ELR (cell line): Measurements from ENCODE around the gene TMEM208.

Experiments
- DNase-seq: peaks from one replicate; pipeline ENCODE4 v3.0.0-alpha.2; 2015; ENCODE audit warnings: low read depth

Gene TMEM208

DNA sequence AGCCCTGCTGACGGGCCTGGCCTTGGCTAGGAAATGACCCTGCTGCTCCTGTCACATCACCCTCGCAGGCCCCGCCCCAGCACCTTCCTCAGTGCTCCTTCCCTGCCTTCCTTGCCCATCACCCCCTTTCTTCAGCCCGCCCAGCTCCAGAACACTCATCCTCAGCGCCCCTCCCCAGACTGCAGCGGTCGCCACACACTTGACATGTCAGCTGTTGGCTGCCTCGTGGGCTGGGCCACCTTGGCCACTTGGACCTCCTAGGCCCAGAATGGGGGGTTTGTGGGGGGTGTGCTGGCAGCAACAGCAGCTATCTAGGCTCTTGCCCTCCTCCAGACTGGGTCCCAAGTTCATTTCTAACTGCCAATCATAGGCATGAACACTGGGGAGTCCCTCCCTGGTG, 17.4 kb upstream of the TMEM208 start:
- no peak for DNase-seq

GRCh38 chr16:67210069-67210937, 16.6 kb upstream of the TMEM208 start:
- no peak for DNase-seq

- no peak for DNase-seq
Measured at GRCh38 chr16:67211674-67212073, 15.3 kb upstream of the TMEM208 start.

DNA sequence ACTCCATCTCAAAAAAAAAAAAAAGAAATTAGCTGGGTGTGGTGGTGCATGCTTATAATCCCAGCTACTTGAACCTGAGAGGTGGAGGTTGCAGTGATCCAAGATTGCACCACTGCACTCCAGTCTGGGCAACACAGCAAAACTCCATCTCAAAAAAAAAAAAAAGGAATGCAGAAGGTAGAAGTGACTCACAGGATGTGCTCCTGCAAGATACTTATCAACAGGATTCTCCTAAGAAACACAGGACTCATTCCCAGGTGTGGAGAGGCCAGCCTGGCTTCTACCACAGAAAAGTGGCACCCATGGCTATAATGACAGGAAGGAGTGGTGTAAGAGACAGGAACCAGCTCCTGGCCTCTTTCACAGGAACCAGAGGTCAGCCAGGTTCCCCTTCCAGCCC, 14.2 kb upstream of the TMEM208 start:
- DNase-seq = peak; percentile 58

DNA sequence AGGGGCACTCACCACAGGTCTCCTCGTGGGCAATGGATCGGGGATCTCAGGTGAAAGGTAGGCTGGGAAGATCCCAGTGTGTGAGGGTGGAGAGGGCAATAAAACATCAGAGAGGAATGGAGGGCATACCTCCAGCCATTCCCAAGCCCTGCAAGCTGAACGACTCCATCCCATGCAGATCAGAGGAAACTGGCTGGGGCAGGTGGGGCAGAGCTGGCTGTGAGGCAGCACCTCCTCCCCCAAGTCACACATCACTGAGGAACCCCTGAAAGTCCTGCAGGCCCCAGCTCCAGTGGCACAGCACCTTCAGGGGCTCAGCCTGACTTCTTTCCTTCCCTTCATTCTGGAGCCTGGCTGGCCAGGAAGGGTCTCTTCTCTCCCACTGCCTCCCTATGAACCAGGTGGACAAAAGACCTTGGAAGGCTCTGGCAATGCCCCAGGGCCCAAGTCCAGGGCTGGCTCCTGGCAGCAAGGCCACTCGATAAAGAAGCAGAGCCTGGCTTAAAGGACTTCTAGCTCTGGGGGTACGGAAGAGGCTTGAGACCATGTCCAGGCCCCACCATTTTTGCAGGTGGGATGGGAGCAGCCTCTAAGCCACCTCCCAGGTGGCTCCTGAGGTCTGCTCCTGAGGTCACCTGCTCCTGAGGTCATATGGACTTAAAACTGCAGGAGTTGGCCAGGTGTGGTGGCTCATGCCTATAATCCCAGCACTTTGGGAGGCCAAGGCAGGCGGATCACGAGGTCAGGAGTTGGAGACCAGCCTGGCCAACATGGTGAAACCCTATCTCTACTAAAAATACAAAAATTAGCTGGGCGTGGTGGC, 13.5 kb upstream of the TMEM208 start:
- DNase-seq = no peak

GRCh38 chr16:67215706-67216105, 11.2 kb upstream of the TMEM208 start:
- no peak for DNase-seq

DNA sequence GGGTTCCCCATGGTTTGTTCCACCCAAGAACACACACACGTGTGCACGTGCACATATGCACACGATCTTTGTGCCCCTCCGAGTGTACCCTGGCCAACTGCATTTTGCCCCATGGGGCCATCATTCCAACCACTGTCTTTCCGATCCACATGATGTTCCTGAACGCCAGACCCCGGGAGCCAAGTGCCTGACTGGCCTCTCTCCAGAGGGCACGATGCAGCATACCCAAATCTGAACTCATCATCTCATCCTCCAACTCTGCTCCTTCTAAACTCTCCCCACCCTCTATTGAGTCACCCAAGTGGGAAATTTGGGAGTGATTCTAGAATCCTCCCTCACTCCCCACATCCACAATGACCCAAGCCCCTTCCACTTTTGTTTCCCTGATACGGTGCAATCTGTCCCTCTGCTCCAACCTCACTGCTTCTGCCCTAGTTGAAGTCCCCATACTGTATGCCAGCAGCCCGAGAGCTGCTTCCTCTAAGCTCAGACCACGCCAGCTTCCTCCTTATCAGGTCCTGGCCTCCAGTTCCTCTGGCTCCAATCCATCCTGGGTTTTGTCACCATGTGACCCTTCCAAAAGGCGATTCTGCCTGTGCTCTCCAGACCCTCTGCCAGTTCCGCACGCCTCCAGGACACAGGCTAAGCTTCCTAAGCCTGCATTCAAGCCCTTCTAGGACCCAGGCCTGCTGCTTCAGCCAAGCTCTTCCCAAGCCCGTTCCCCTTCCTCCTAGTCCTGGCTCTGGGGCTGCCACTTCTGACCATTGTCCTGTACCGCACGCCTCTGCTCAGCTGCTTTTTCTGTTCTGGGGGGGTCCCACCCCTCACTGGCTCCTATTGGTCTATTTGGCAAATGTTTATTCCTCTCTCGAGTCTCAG, 10.1 kb upstream of the TMEM208 start:
- DNase-seq = no peak

DNA sequence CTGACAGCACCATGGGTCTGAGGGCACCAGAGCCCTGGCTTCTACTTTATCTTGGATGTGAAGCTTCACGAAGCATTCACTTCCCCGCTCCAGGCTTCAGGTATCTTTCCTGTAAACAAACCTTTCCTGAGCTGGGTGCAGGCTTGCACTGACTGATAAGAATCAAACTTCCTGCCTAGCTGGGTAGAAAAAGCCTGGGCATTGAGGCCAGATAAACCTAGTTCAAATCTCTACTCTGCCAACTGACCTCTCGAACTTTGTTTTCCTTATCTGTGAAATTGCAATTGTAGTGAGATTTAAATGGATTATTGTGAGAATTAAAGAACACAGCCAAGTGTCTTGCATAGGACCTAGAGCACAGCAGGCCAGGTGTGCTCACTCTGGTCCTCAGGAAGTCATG, 2.9 kb upstream of the TMEM208 start:
- DNase-seq = no peak

DNA sequence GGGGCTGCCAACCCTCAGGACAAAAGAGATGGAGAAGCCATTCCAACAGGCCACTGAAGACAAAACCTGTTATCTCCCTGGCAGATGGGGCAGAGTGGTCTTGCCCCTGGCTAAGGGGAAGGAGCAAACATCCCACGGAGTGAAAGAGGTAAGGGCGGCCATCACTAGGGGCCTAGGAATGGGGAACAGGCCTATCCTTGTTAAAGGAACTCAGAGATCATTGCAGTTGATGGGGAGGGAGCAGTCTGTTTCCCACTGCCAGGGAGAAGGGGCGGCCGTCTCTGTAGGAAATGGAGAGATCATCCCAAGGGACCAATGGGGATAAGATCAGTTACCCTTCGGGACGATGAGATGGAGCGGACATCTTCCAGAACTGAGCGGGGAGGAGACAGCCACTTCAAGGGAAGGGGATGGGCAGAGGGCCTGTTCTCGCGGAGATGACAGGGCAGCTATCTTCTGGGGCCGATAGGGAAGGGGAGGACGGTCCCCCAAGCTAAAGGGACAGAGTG, 581 bp upstream of the TMEM208 start:
- no peak for DNase-seq

- no peak for DNase-seq
Measured at GRCh38 chr16:67227567-67227921, 614 bp downstream of the TMEM208 start.

- DNase-seq = no peak
Measured at GRCh38 chr16:67228034-67228785, 1.3 kb downstream of the TMEM208 start.

DNA sequence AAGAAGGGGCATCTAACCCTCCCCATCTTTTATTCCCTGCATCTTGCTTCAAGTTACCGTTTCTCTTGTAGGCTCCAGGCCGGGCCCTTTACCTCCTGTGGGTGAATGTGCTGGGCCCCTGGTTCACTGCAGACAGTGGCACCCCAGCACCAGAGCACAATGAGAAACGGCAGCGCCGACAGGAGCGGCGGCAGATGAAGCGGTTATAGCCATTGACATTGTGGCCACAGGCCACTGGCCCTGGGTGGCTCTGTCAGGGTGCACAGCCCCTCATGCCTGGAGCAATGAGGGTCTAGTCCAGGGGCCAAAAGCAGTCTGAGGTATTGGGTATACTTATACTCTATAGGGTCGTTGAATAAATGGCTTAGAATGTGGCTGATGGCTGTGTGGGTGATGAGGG, 2.0 kb downstream of the TMEM208 start:
- no peak for DNase-seq

DNA sequence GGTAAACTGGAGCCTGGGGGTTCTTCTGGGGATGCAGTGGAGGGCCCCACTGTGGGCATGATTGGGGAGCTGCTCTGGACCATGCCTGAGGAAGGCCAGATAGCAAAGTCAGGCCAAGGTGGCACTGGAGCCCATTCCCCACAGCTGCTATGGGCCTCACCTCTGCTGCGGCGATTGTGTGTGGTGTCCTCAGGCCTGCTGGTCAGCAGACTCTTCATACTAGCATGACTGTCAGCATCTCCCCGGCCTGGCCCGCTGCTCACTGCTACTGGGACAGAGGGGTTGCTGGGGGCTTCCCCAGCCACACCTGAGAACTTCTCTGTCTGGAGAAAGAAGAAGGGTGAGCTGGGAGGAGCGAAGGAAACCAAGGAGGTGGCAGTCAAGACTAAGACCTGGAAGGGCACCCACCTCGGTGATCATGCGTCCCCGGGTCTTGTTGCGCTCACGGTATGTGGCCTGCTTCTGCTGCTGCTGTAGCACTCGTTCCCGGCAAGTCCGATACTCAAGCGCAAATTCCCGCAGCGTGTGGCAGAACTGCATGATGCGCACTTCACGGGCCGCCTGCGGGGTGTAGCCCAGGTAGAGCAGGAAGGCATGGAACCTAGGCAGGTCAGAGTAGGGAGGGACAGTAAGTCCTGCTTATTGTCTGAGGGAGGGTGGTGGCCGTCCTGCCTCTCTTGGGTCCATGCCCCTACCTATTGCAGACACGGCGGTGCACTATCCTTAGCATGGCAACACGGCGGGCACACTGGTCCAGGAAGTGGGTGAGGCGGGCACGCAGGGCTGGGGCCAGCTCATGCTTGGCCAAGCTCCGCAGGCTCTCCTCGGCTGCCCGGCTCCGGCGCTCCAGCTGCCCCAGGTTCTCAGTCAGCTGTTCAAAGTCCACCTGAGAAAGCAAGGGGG, 3.2 kb downstream of the TMEM208 start:
- DNase-seq = no peak

GRCh38 chr16:67230809-67231660, 4.1 kb downstream of the TMEM208 start:
- no peak for DNase-seq

DNA sequence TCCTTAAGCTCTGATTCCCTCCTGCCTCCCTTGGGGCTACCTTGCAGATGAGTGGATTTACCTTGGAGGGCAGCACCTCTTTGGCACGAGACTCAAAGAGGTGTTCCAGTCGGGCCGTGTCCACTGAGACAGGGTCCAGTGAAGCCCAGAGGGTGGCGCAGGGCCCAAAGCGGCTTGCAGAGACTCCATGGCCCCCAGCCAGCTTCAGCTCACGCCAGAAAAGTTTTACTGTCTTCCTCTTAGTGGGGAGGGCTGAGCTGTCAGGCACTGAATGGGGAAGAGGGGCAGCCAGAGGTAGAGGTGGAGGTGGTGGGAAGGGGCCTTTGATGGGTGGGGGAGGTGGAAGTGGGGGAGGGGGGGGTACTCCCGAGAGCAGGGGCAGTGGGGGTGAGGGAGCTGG, 6.7 kb downstream of the TMEM208 start:
- no peak for DNase-seq

- no peak for DNase-seq
Measured at GRCh38 chr16:67234180-67234597, 7.3 kb downstream of the TMEM208 start.

GRCh38 chr16:67235816-67236562, 9.1 kb downstream of the TMEM208 start:
- no peak for DNase-seq

DNA sequence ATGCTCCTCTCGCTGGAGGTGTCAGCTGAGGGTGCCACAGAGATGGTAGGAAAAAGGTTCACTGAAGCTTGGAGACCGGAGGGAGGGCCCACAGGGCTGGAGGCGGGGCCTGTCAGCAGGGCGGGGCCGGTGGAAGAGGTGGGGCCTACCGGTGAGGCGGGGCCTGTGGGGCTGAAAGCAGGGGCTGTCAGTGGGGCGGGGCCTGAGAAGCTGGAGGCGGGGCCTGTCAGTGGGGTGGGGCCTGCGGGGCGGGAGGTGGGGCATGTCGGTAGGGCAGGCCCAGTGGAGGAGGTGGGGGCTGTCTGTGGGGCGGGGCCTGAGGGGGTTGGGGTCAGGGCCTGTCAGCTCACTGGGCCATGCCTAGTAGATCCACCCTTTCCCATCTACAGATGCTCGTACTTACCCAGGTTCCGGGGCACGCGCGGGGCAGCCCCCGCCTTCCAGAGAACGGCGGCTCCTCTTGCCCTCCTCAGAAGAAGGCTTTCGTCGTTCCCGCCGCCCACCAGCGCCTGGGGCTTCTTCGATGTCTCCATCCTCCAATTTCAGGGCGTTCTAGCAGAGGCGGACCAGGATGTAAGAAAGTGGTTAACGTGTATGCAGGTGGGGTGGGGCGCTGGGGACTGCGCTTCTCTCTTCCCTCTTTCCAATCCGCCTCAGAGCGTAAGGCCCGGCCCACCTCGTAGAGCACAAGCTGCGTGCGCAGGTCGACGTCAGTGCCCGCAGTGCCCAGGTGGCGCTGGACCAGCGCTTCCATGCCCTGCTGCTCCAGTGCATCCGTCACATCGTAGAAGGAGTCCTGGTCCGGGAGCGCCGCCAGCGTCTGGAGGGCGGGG, 9.8 kb downstream of the TMEM208 start:
- peak; percentile 81 for DNase-seq
